ENCODE measurements around the gene LYPD3.

GRCh38 chr19:43501661-43502418 lies 36.4 kb upstream of the LYPD3 start:
- no peak for TF ChIP-seq CTCF (conservative IDR thresholded peaks at IDR 0.05 in 1 of 2, IDR thresholded peaks at IDR 0.05 in 1 of 2; ENCODE audit: extremely low read depth in 1 of 2, insufficient read depth in 1 of 2, low read depth in 1 of 2, low read length in 2 of 2)
- no peak for TF ChIP-seq EZH2 (IDR thresholded peaks at IDR 0.05; ENCODE audit: borderline replicate concordance, low read length)

Measured in mammary epithelial cell (primary cell).